AG04450 (cell line): ENCODE data around the gene PDZRN4. TPM values are rescaled to one million over a fixed set of nuclear protein-coding genes. Genes with fewer than 3 reads are reported as not detected.

ENCODE experiments used
- CTCF ChIA-PET: fragments of 300-600, 350-600 bp; formaldehyde crosslinking; extraction: SDS; loops from one replicate; lab custom pipeline; 2022; ENCODE audit warnings: antibody characterized with exemption, inconsistent platforms; lab: Charles Lee
- POLR2A ChIA-PET: fragments of 350-600 bp; formaldehyde crosslinking; extraction: SDS; loops from one replicate; lab custom pipeline; 2021; ENCODE audit warnings: antibody characterized with exemption, inconsistent platforms; lab: Yijun Ruan, JAX
- DNase-seq: peaks from one replicate; pipeline ENCODE4 v3.0.0-alpha.2; 2011; ENCODE audit warnings: low read depth, low spot score
- H3K27ac ChIP-seq: one replicate; pipeline ENCODE4 v1.5.1; 2012; ENCODE audit warnings: low read depth, low read length, control low read depth
- H3K27me3 ChIP-seq: one replicate; pipeline ENCODE4 v1.6.0; 2012; ENCODE audit warnings: low read length; ENCODE audit not compliant: control insufficient read depth, insufficient read depth
- H3K4me3 ChIP-seq: 2 replicates; pipeline ENCODE4 v1.5.1; 2011; ENCODE audit warnings: mild to moderate bottlenecking, low read depth, low read length, control low read depth
- H3K9me3 ChIP-seq: 2 replicates; pipeline ENCODE4 v1.5.1; 2012; ENCODE audit warnings: low read length; ENCODE audit not compliant: control insufficient read depth, insufficient read depth
- CTCF ChIP-seq: IDR thresholded peaks from 2 replicates; pipeline ENCODE4 v1.5.1; 2011; ENCODE audit warnings: low read depth, low read length, control low read depth, inconsistent platforms
- polyA plus RNA-seq: library from polyadenylated mRNA; depleted of rRNA; stranded (reverse); fragments of >200 nt; gene quantifications from 2 replicates; pipeline ENCODE4 v1.2.3, GENCODE V29; 2011

PDZRN4 gene
- polyA plus RNA-seq, 1 experiment, result not detected

GRCh38 chr12:41577995-41578394 is 389.9 kb downstream of the PDZRN4 start:
- no peak for DNase-seq
- no peak for TF ChIP-seq CTCF
- ChIA-PET POLR2A (no interaction called here), CTCF (no interaction called here)
- Histone ChIP-seq H3K27me3 (no peaks in the 10 kb centered on the region), H3K27ac (no peak overlapping the region), H3K4me3 (no peak overlapping the region), H3K9me3 (no peaks in the 10 kb centered on the region)

GRCh38 chr12:41585784-41586183 is 397.7 kb downstream of the PDZRN4 start:
- no peaks in the 10 kb centered on the region for H3K27me3 ChIP-seq
- DNase-seq, result no peak
- H3K9me3 ChIP-seq, result no peaks in the 10 kb centered on the region
- no peak for TF ChIP-seq CTCF
- H3K27ac ChIP-seq, result no peak overlapping the region
- no peak overlapping the region for H3K4me3 ChIP-seq
- ChIA-PET POLR2A (no interaction called here), CTCF (no interaction called here)

- Histone ChIP-seq H3K27me3 (no peaks in the 10 kb centered on the region), H3K4me3 (no peak overlapping the region), H3K9me3 (no peaks in the 10 kb centered on the region), H3K27ac (no peak overlapping the region)
- ChIA-PET CTCF (no interaction called here), POLR2A (no interaction called here)
- TF ChIP-seq CTCF, result no peak
- DNase-seq, result no peak
These were observed 399.5 kb downstream of the PDZRN4 start for GRCh38 chr12:41587574-41587973.

GRCh38 chr12:41589878-41590277 is 401.8 kb downstream of the PDZRN4 start:
- Histone ChIP-seq H3K9me3 (no peaks in the 10 kb centered on the region), H3K4me3 (no peak overlapping the region), H3K27me3 (no peaks in the 10 kb centered on the region), H3K27ac (no peak overlapping the region)
- no peak for TF ChIP-seq CTCF
- POLR2A ChIA-PET, result no interaction called here
- no peak for DNase-seq
- CTCF ChIA-PET, result no interaction called here

GRCh38 chr12:41596190-41596589 is 408.1 kb downstream of the PDZRN4 start:
- H3K27me3 ChIP-seq, result no peaks in the 10 kb centered on the region
- no peak for DNase-seq
- no peak overlapping the region for H3K4me3 ChIP-seq
- CTCF ChIA-PET, result no interaction called here
- no peak overlapping the region for H3K27ac ChIP-seq
- TF ChIP-seq CTCF, result no peak
- no peaks in the 10 kb centered on the region for H3K9me3 ChIP-seq
- POLR2A ChIA-PET, result no interaction called here
